Colonic mucosa (tissue), 4 donors: ENCODE results near the gene JPT2. TPM values are rescaled to one million over a fixed set of nuclear protein-coding genes. Genes with fewer than 3 reads are reported as not detected.

Source experiments
- DNase-seq: peaks from one replicate; pipeline ENCODE4 v3.0.0-alpha.2; 2020
- H3K27ac ChIP-seq: fragments of 200-600 bp; one replicate; pipeline ENCODE4 v1.8.0; 2021
- H3K27me3 ChIP-seq: fragments of 200-600 bp; one replicate; pipeline ENCODE4 v1.8.0; 2021
- H3K36me3 ChIP-seq: fragments of 200-600 bp; one replicate; pipeline ENCODE4 v1.8.0; 2021
- H3K4me1 ChIP-seq: fragments of 200-600 bp; one replicate; pipeline ENCODE4 v1.8.0; 2021; ENCODE audit warnings: mild to moderate bottlenecking
- H3K4me3 ChIP-seq: fragments of 200-600 bp; one replicate; pipeline ENCODE4 v1.8.0; 2021
- H3K9ac ChIP-seq, 2 donors: one replicate each; pipeline ENCODE4 v1.7.0; 2013; ENCODE audit warnings: control low read depth in 2 of 2, low read depth in 2 of 2, low read length in 2 of 2
- H3K9me3 ChIP-seq: fragments of 200-600 bp; one replicate; pipeline ENCODE4 v1.8.0; 2021
- CTCF ChIP-seq: fragments of 200-600 bp; IDR thresholded peaks from one replicate; pipeline ENCODE4 v1.8.0; 2022; ENCODE audit warnings: antibody characterized with exemption, mild to moderate bottlenecking
- intact Hi-C: fragments of 100-400 bp; cut with DNase I; formaldehyde crosslinking; loops from one replicate; pipeline ENCODE4 v1.14.1; 2022
- total RNA-seq, 2 donors: library from RNA; stranded (reverse); fragmentation: NEBNext Ultra II Directional in 1 of 2; extraction: Animal tissue kit (Norgen Biotek cat#: 25700) in 1 of 2; gene quantifications; one replicate each; pipeline ENCODE4 v1.2.1, GENCODE V29; 2021
- donor health status: healthy.
- donor health status: DM: no; HTN: no; CAD: no.
- donor health status: DM: no; HTN: no; CAD: no.

JPT2 gene
- total RNA-seq, 2 donors from 2014 or later: 53.5 to 123 TPM

GRCh38 chr16:1643521-1643920, 34.6 kb upstream of the JPT2 start:
- Histone ChIP-seq H3K27me3 (no peaks in the 10 kb centered on the region), H3K9ac (no peak overlapping the region), H3K4me1 (no peaks in the 10 kb centered on the region), H3K4me3 (no peak overlapping the region), H3K36me3 (peaks cover 21% of the 10 kb centered on the region), H3K27ac (no peak overlapping the region), H3K9me3 (no peaks in the 10 kb centered on the region)
- no peak for DNase-seq
- TF ChIP-seq CTCF: no peak
- intact Hi-C loops: no loop called here

GRCh38 chr16:1645914-1646525, 32.1 kb upstream of the JPT2 start:
- H3K9me3 ChIP-seq: no peaks in the 10 kb centered on the region
- no peak overlapping the region for H3K27ac ChIP-seq
- H3K36me3 ChIP-seq: peaks cover 13% of the 10 kb centered on the region
- H3K27me3 ChIP-seq: no peaks in the 10 kb centered on the region
- no peak for DNase-seq
- H3K4me1 ChIP-seq: no peaks in the 10 kb centered on the region
- TF ChIP-seq CTCF: no peak
- intact Hi-C loops: no loop called here
- no peak overlapping the region for H3K4me3 ChIP-seq
- no peak overlapping the region for H3K9ac ChIP-seq

GRCh38 chr16:1647856-1648255, 30.2 kb upstream of the JPT2 start:
- Histone ChIP-seq H3K27me3 (no peaks in the 10 kb centered on the region), H3K27ac (no peak overlapping the region), H3K36me3 (no peaks in the 10 kb centered on the region), H3K4me1 (no peaks in the 10 kb centered on the region), H3K4me3 (no peak overlapping the region), H3K9me3 (no peaks in the 10 kb centered on the region), H3K9ac (no peak overlapping the region)
- no peak for DNase-seq
- no peak for TF ChIP-seq CTCF
- intact Hi-C loops: no loop called here

GRCh38 chr16:1650131-1650530, 27.9 kb upstream of the JPT2 start:
- DNase-seq: no peak

GRCh38 chr16:1651094-1651973, 26.7 kb upstream of the JPT2 start:
- Histone ChIP-seq H3K4me1 (no peaks in the 10 kb centered on the region), H3K27ac (no peak overlapping the region), H3K4me3 (no peak overlapping the region), H3K9me3 (no peaks in the 10 kb centered on the region), H3K9ac (no peak overlapping the region), H3K27me3 (no peaks in the 10 kb centered on the region), H3K36me3 (peaks cover 10% of the 10 kb centered on the region)
- TF ChIP-seq CTCF: no peak
- DNase-seq: no peak
- intact Hi-C loops: no loop called here

More at GRCh38 chr16:1650131-1650530, 27.9 kb upstream of the JPT2 start:
- no peak overlapping the region for H3K27ac ChIP-seq
- peaks cover 2% of the 10 kb centered on the region for H3K36me3 ChIP-seq
- no peak overlapping the region for H3K9ac ChIP-seq
- intact Hi-C loops: no loop called here
- H3K9me3 ChIP-seq: no peaks in the 10 kb centered on the region
- no peak overlapping the region for H3K4me3 ChIP-seq
- H3K27me3 ChIP-seq: no peaks in the 10 kb centered on the region
- no peak for TF ChIP-seq CTCF
- H3K4me1 ChIP-seq: no peaks in the 10 kb centered on the region
